NCI-H1694 treated with DMSO at 0.1 percent for 48 hours (cell line): ENCODE measurements around the gene FBXL5.

ENCODE experiments used
- DNase-seq: peaks from one replicate; lab custom pipeline; 2025; lab: John Stamatoyannopoulos, UW

Gene FBXL5

GRCh38 chr4:15557786-15558550 is 97.2 kb downstream of the FBXL5 start:
- no peak for DNase-seq

GRCh38 chr4:15556511-15557092 is 98.6 kb downstream of the FBXL5 start:
- no peak for DNase-seq
